ENCODE results near the gene NUP133.

- TF ChIP-seq CTCF (IDR thresholded peaks at IDR 0.05): no peak
- TF ChIP-seq POLR2A (IDR thresholded peaks at IDR 0.05): no peak
These were observed 100.7 kb downstream of the NUP133 start for GRCh38 chr1:229407206-229408026.
